GM21526 (cell line): ENCODE results near the gene HPS3.
"Not testable (repeated sequence)": the region's sequence is repeated elsewhere in the genome, so short reads cannot be mapped to it uniquely, and the experiment has no call there.

Source experiments
- ATAC-seq: cut with Tn5 transposase; IDR thresholded peaks from one replicate; pipeline ENCODE4 v1.9.1; 2021; ENCODE audit warnings: moderate library complexity; ENCODE audit not compliant: unreplicated experiment, low FRiP score

HPS3 gene

DNA sequence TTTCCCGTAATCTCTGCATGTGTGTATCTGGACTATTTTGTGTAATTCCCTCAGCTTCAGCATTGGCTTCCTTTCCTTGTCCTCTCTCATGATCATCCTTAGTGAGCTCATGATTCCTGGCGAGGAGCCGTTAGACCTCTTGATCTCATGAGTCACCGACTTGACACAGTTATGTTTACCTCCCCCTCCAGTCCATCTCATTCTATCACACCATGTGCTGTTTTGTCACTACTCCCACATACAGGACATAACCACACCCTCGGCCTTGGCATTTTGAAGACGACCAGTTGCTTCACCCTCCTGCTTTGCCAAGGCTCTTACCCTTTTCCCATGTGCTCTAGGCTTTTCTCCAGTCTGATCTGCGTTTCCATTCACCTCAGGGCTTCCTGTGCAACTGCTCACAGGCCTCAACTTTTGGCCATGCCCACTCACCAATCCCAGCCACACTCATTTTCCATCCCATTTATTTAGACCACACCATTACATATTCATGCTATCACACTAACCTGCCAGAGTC is 50.7 kb downstream of the HPS3 start:
- ATAC-seq = no peak

DNA sequence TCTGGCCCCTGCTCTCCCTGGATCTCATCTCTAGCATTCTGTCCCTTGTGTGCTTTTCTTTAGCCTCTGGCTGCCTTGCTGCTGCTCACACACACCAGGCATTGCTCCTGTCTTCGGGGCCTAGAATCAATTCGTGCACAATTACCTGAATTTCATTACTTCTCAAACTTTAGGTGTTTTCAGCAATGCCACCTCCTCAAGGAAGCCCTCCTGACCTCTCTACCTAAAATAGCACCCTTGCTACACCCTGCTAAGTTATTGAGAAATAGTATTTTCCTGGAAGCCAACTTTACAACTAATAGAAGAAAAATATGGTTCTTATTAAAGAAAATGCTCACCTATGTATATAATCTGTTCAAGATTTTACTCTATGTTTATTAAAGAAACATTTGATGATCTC is 51.7 kb downstream of the HPS3 start:
- no peak for ATAC-seq

DNA sequence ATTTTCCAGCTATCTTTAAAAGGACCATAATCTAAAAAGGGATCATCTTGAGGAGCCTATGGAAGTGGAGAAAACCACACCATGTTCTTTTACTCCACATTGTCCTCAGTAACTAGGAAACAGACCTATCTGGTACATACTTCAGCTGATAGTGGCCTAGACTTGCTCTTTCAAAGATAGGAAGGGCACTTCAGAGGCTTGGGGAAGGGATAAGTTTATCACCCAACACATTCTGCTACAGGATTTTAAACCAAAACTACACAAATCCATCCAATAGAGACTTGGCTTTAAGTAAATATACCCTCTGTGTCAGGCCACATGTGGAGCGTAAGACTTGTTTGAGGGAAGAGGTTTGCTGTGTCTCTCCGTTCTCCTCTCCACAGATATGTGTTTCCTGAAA is 56.8 kb downstream of the HPS3 start:
- ATAC-seq = no peak

DNA sequence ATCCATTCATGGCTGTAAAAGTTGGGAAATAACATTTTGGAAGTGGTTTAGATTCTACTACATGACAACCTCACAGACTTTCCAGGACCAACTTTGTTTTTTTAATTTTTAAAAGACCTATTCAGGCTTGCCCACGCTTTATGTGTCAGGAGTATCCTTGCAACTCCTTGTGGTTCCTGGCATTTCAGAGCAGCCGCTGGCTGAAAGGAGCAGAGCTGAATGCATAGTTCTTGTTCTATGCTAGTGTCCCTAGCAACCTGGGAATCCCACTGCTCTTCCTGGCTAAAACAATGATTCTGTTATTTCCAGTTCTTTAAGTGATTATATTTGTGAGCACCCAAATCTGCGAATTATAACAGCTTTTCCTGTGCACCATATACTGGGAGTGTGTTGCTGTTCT is 57.3 kb downstream of the HPS3 start:
- ATAC-seq = no peak

DNA sequence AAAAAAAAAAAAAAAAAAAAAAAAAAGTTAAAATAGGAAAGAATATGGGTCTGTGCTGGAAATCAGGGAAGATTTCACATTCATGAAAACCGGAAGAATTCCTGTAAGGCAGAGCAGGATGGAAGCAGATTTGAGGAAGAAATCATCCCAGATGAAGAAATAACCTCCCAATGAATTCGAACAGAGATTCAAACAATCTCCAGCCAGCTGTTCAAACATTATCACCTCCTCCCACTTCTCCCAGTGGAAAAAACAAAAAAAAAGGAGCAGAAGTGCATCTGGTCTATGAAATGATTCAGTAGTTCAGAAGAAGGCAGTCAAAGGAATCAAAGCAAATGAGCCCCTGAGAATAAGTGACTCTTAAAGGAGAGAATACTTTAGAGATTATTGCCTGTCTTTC is 59.1 kb downstream of the HPS3 start:
- no peak for ATAC-seq

DNA sequence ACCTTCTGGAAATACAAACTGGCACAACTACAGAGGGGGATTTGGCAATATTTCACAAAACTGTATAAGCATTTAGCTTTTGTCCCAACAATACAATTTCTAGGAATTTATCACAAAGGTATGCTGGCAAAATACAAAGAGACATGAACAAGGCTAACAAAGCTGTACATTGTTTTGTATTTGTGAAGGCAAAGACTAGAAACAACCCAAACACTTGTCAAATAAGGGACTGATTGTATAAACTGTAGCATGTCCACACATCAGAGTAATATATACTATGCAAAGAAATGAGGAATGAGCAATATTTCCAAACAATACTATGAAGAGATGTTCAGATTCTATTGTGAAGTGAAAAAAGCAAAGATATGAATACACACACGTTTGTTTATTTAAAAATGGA is 65.8 kb downstream of the HPS3 start:
- ATAC-seq = no peak

DNA sequence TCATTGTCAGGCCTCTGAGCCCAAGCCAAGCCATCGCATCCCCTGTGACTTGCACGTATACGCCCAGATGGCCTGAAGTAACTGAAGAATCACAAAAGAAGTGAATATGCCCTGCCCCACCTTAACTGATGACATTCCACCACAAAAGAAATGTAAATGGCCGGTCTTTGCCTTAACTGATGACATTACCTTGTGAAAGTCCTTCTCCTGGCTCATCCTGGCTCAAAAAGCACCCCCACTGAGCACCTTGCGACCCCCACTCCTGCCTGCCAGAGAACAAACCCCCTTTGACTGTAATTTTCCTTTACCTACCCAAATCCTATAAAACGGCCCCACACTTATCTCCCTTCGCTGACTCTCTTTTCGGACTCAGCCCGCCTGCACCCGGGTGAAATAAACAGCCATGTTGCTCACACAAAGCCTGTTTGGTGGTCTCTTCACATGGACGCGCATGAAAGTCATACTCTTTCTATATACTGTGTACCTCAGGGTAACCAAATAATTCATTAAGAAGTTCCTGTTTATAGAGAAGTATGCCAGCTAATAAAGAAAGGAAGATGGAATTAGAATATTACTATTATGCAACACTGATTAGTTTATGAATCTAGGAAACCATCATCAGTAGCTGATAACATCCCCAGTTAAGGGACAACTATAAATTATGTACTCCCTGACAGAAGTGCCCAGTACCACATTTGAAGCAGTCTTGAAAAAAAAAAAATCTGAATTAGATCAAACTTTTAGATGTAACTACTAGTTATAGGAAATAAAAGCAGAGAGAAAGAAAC is 67.6 kb downstream of the HPS3 start:
- ATAC-seq = not testable (repeated sequence)

DNA sequence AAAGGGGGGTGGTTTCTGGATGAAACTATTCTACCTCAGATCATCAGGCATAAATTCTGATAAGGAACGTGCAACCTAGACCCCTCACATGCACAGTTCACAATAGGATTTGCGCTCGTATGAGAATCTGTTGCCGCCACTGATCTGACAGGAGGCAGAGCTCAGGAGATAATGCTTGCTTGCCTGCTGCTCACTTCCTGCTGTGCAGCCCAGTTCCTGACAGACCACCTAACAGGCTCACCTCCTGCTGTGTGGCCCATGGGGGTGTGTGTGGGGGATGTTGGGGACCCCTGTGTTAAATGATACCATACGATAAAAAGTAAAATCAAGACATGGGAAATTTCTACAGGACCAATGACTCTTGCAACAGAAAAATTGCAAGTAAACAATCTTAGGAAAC is 68.2 kb downstream of the HPS3 start:
- no peak for ATAC-seq

DNA sequence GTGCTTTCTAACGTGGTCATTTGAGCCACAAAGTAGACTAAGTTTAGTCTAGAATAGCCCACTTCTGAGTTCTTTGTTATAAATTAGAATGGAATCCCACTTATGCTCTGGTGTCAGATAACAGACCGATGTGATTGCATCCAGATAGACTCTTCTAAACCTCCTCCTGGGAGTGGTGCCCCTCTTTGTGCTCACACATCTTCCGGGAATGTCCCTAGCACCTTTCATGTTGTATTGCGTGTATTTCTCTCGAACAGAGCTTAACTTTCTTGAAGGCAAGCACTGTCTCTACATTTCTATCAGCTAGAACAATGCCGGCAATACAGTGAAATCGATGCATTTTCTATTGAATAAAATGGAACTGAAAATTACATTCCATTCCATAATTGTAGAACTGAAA is 69.2 kb downstream of the HPS3 start:
- ATAC-seq = no peak

DNA sequence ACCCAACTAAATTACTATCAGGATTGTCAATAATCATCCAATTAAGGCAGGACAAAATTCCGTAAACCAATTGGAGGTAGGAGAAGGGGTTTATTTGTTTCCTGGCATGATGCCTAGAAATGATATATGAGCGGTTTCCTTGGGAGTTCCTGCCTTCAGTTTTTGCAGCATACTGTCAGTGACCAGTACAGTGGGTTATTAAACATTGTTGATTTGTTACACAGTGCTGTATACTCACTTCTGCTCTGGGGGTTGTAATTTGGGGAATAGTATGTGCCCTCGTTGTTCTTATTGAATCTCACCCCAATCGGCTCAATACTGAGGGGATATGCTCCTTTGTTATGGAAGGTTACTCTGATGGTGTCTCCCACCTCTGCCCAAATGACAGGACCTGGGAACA is 70.0 kb downstream of the HPS3 start:
- no peak for ATAC-seq

DNA sequence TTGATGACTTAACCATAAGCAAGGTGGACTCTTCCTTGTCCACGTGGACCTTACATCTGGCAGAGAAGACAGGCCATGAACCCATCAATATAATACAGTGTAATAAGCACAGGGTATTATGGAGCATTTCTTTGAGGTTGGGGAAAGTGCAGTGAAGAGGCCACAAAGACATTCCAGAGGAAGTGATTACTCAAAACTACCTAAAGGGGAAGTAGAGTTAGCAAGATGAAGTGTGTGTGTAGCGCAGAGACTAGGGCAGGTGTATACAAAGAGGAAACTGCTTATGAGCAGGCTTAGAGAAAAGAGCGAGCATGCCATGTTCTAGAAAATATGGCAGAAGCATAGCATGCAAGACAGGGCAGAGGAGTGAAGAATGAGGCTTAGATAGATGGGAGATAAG is 74.3 kb downstream of the HPS3 start:
- ATAC-seq = peak; percentile 99

DNA sequence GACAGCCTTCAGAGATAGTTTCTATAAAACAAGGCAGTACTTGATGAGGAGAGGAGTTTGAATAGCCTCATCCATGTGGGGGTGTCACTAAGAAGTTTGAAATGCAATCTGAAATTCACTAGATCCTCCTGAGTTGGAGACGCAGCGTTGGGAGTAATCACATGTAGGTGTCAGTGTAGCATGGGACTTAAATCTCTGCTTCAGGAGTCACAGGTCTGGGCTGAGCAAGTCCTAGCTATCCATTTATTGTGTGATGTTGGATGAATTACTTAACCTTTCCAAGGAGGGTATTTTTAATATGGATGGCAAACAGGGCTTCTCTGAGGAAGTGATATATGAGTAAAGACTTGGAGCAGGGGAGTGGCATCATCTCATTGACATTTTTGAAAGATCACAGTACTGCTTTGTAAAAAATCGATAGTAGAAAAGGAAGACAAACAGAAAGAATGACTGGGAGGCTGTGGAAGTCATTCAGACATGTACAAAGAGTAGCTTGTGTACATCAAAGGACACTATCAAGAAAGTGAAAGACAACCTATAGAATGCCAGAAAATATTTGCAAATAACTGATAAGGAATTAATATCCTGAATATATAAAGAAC is 75.1 kb downstream of the HPS3 start:
- ATAC-seq = no peak

DNA sequence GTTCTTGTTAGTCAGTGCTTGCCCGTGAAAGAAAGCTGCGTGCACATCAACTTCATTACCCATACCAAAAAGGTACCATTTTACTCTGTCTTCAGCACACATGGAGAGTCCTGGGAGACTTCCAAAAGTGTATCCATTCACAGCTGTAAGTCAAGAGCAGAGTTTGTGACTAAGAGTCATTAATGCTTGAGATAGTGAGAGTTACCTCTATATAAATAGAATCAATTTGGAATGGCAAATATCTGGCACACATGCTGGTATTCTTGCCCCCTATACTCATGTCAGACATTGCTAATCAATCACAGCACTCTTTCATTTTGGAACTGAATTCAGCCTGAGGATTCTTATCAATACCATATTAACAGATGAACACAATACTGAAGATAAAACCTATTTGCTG is 78.0 kb downstream of the HPS3 start:
- no peak for ATAC-seq

DNA sequence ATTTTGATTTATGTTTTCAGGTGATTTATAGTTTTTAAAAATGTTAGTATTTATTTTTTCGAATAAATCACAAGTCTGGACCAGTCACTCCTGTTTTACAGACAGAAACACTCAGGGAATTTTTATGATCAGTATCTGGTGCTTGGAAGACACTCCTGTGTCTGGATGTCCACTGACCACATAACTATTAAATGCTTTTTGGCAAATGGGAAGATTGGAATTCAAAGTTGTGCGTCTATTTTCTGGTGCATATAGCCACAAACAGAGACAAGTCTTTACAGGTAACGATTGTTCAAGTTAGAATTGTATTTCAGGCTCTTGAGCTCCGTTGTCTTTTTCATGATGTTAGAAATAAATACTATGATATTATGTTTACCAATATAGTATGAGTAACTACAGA is 80.0 kb downstream of the HPS3 start:
- ATAC-seq = no peak

DNA sequence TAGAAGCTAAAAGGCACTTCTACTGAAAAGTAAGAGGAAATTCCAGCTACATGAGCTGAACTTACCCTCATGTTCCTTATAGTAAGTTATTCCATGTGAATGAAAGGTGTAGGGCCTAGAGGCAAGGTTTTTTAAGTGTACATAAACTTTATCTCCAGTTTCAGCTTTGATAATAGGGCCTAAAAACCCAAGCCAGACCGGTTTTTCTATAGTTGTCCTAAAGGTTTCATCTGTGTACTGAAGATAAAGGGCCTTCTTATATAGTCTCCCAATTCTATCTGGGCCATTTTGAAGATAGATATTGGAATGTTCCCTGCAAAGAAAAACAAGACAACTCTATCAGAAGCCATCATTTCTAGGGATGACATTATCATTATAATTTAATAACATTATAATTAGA is 82.9 kb downstream of the HPS3 start:
- no peak for ATAC-seq

DNA sequence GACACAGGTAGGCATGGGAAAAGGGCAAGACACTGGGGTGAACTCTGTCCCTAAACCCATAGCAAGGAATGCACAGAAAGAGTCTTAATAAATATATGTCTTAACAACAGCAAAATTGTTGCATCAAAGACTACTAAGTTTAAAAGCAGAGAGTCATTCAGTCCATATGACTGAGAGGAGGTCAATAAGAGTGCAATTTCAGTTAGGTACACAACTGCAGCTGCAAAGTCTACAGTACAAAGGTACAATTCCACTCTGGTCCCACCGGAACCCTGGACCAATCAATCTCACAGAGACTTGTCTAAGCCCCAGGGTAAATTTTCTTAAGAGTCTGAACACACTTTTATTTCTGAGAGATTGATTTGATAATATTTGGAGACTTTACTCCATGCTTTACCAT is 85.3 kb downstream of the HPS3 start:
- ATAC-seq = no peak

DNA sequence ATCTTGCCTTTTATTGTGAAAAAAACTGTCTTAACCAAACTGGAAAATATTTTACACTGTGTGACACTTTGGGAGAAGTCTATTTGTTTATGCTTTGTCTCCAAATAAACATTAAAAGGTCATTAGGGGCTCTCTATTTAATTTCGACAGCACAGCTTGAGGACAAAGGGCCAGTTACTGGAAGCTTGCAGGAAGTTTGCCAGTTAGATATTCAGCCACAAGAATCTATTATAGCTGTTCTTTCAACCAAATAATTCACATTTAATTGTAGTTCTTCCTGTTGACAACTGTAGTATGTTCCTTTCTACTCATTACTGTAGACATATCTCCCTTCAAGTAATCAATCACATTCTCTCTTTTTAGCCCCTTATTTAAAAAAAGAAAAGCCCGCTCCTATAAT is 86.1 kb downstream of the HPS3 start:
- no peak for ATAC-seq

DNA sequence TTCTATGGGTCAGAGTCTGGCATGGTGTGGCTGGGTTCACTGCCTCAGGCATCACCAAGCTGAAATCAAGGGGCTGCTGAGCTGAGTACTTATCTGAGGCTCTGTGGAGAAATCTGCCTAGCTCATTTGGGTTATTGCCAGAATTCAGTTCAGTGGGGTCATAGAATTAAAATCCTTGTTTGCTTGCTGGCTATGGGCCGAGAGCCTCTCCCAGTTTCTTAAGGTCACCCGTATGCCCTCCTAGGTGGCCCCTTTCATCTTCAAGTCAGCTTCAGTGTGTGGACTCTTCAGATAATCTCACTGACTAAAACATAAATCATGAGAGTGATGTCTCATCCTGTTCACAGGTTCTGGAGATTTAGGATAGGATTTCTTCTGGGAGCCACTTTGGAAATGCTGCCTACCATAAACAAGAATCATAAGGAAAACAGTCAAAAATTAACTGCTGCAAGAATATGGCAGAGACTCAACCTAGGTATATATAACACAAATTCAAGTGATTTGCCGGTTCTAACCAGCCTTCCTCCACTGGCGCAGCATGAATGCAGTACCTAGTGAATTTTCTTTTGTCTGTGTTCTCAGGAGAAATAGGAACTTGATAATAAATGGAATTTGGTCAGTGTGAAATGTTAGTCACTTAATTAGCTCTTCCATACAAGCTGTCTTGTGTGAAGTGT is 86.9 kb downstream of the HPS3 start:
- ATAC-seq = no peak

DNA sequence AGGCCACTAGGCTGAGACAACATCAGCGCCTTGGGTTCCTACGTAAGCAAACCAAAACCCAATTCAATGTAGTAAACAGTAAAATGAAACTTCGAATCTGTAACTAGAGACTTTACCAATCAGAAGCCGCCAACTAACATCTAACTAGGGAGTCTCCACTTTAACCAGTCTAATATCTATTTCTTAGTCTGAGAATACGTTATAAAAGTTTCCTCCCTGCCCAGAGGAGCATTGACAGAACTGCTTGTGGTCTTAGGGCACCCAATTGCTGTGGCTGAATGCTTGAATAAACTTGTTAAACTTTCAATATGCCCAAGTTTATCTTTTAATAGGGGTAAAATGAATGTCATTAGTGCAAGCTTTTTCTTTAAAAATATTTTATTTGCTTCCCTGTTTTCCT is 87.9 kb downstream of the HPS3 start:
- no peak for ATAC-seq

DNA sequence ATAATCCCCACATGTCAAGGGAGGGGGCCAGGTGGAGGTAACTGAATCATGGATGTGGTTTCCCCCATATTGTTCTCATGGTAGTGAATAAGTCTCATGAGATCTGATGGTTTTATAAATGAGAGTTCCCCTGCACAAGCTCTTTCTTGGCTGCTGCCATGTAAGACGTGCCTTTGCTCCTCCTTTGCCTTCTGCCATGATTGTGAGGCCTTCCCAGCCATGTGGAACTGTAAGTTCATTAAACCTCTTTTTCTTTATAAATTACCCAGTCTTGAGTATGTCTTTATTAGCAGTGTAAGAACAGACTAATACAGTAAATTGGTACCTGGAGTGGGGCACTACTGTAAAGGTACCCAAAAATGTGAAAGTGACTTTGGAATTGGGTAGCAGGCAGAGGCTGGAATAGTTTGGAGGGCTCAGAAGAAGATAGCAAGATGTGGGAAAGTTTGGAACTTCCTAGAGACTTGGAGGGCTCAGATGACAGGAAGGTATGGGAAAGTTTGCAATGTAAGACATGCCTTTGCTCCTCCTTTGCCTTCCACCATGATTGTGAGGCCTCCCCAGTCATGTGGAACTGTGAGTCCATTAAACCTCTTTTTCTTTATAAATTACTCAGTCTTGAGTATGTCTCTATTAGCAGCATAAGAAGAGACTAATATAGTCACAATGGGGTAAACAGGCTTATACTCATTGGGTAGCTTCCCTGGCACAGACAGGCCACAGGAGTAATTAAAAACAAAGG is 90.1 kb downstream of the HPS3 start:
- not testable (repeated sequence) for ATAC-seq
